Progenitor cell of endocrine pancreas (in vitro differentiated cells): ENCODE measurements around the gene HIPK2. TPM values are rescaled to one million over a fixed set of nuclear protein-coding genes. Genes with fewer than 3 reads are reported as not detected.

Experiments used
- DNase-seq: peaks from one replicate; pipeline ENCODE4 v3.0.0; 2021; ENCODE audit warnings: low spot score; ENCODE audit not compliant: unreplicated experiment
- H3K27ac Mint-ChIP-seq: 2 replicates; pipeline ENCODE4 v1.8.0; 2021; ENCODE audit warnings: mild to moderate bottlenecking, moderate library complexity, mixed read lengths
- H3K27me3 Mint-ChIP-seq: 2 replicates; pipeline ENCODE4 v1.8.0; 2021; ENCODE audit warnings: mixed read lengths
- H3K36me3 Mint-ChIP-seq: 2 replicates; pipeline ENCODE4 v1.8.0; 2022; ENCODE audit warnings: mixed read lengths; ENCODE audit not compliant: insufficient read depth
- H3K4me1 Mint-ChIP-seq: 2 replicates; pipeline ENCODE4 v1.8.0; 2021; ENCODE audit warnings: low read depth, mixed read lengths
- H3K4me3 Mint-ChIP-seq: 2 replicates; pipeline ENCODE4 v1.8.0; 2021; ENCODE audit warnings: low read depth, mild to moderate bottlenecking, moderate library complexity, mixed read lengths
- H3K9me3 Mint-ChIP-seq: 2 replicates; pipeline ENCODE4 v1.8.0; 2021; ENCODE audit warnings: low read depth, mixed read lengths
- total RNA-seq: library from RNA; stranded (reverse); gene quantifications from 2 replicates; pipeline ENCODE4 v1.2.1, GENCODE V29; 2021
- TF ChIP-seq, protein P1 (sequence below): fragments of 200-600 bp; sonication (generic); IDR thresholded peaks from one replicate; pipeline ENCODE4 v1.5.0; 2021; ENCODE audit warnings: antibody characterized with exemption, mild to moderate bottlenecking; ENCODE audit not compliant: unreplicated experiment

HIPK2 gene
- total RNA-seq, 1 donor from 2014 or later, result 146 TPM

DNA sequence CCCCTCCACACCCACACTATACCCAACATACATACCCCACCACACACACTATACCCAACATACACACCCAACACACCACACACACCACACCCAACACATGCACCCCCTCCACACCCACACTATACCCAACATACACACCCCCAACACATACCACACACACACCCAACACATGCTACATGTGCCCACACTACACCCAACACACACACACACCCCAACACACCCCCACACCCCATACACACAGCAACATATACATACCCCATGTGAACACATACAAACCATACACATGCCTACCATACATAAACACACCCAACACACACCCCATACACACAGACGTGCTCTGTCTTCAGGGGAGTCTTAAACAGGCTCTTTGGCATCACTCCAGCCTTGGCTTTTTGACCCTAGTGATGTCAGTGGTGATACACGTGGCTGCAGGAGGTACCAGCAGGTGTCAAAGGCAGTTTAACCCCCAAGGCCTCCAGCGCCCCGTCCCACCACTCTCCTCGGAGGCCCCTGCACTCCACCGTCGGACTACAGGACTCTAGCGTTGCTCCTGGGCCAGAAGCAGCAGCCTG, 73.4 kb downstream of the HIPK2 start:
- TF ChIP-seq, protein P1, sequence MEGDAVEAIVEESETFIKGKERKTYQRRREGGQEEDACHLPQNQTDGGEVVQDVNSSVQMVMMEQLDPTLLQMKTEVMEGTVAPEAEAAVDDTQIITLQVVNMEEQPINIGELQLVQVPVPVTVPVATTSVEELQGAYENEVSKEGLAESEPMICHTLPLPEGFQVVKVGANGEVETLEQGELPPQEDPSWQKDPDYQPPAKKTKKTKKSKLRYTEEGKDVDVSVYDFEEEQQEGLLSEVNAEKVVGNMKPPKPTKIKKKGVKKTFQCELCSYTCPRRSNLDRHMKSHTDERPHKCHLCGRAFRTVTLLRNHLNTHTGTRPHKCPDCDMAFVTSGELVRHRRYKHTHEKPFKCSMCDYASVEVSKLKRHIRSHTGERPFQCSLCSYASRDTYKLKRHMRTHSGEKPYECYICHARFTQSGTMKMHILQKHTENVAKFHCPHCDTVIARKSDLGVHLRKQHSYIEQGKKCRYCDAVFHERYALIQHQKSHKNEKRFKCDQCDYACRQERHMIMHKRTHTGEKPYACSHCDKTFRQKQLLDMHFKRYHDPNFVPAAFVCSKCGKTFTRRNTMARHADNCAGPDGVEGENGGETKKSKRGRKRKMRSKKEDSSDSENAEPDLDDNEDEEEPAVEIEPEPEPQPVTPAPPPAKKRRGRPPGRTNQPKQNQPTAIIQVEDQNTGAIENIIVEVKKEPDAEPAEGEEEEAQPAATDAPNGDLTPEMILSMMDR, result no peak
- peaks cover 13% of the 10 kb centered on the region for H3K4me1 Mint-ChIP-seq
- DNase-seq, result no peak
- no peak overlapping the region for H3K27ac Mint-ChIP-seq
- H3K9me3 Mint-ChIP-seq, result no peaks in the 10 kb centered on the region
- no peak overlapping the region for H3K4me3 Mint-ChIP-seq
- H3K36me3 Mint-ChIP-seq, result peaks cover 13% of the 10 kb centered on the region
- no peaks in the 10 kb centered on the region for H3K27me3 Mint-ChIP-seq

DNA sequence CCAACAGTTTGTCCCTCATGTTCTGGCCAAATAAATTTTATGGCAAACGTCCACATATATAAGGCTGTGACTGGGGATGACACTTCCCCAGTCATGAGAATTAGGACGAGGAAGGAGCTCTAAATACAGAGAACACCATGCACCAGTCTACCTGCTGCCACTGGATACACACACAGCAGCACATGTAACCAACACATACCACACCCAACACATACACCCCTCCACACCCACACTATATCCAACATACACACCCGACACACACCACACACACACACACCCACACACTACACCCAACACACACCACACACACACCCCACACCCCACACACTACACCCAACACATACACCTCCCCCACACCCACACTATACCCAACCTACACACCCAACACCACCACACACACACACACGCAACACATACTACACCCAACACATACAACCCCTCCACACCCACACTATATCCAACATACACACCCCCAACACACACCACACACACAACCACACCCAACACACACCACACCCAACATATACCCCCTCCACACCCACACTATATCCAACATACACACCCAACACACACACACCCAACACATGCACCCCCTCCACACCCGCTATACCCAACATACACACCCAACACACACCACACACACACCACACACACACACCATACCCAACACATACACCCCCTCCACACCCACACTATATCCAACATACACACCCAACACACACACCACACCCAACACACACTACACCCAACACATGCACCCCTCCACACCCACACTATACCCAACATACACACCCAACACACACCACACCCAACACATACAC, 74.1 kb downstream of the HIPK2 start:
- Mint-ChIP-seq H3K4me1 (peaks cover 11% of the 10 kb centered on the region), H3K9me3 (no peaks in the 10 kb centered on the region), H3K36me3 (peaks cover 13% of the 10 kb centered on the region), H3K4me3 (no peak overlapping the region), H3K27ac (peak overlapping the region; percentile 49), H3K27me3 (no peaks in the 10 kb centered on the region)
- no peak for DNase-seq
- TF ChIP-seq, protein P1, result no peak

DNA sequence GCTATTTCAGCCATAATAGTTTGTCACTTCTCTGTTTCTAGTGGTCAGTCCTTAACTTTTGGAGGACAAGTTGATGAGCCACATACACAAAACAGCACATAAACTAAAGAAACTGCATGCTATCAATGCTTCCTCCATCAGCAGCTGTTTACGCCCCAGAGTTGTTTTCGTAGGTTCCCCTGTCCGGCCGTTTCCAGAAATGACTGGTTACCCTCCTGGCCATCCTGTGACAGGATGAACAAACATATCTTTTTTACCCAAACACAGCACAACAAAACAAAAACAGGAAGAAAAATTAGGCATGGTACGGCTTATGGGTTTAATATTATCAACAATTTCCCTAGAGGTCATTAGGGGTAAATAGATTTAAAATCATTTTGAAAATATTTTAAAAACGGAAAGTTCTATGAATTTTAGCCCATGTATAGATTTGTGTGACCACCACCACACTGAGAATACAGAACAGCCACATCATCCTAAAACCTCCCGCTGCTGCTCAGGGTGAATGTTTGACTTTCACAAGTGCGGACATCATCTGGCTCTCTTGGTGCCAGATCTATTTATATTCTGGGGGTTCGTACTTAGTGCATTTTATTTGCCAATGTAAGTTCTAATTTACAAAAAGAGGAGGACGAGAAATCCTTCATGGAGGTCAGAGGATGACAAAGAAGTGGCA, 74.8 kb downstream of the HIPK2 start:
- Mint-ChIP-seq H3K27me3 (no peaks in the 10 kb centered on the region), H3K27ac (peak overlapping the region; percentile 49), H3K36me3 (peaks cover 13% of the 10 kb centered on the region), H3K4me1 (peaks cover 13% of the 10 kb centered on the region), H3K9me3 (no peaks in the 10 kb centered on the region), H3K4me3 (no peak overlapping the region)
- TF ChIP-seq, protein P1, result no peak
- DNase-seq, result no peak

DNA sequence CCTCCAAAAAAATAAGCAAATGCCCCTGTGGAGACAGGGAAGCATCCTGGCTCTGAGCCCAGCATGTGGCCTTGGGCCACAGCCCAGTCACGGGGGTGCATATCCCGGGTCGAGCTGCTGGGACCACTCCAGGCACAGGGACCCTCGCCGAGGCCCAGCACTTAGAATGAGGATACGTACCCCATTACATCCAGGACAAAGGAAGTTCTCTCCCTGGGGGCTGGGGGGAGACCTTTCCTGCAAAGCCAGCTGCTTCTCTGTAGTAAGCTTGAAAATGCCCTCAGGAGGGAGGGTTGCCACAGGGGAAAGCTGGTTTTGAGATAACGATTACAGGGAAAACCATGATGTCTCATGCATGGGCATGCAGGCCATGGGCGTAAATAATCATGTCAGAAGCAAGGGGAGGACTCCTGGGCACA, 75.5 kb downstream of the HIPK2 start:
- no peaks in the 10 kb centered on the region for H3K9me3 Mint-ChIP-seq
- no peak overlapping the region for H3K27ac Mint-ChIP-seq
- no peaks in the 10 kb centered on the region for H3K27me3 Mint-ChIP-seq
- TF ChIP-seq, protein P1, result no peak
- no peak overlapping the region for H3K4me3 Mint-ChIP-seq
- DNase-seq, result no peak
- H3K36me3 Mint-ChIP-seq, result peaks cover 10% of the 10 kb centered on the region
- H3K4me1 Mint-ChIP-seq, result peaks cover 10% of the 10 kb centered on the region

DNA sequence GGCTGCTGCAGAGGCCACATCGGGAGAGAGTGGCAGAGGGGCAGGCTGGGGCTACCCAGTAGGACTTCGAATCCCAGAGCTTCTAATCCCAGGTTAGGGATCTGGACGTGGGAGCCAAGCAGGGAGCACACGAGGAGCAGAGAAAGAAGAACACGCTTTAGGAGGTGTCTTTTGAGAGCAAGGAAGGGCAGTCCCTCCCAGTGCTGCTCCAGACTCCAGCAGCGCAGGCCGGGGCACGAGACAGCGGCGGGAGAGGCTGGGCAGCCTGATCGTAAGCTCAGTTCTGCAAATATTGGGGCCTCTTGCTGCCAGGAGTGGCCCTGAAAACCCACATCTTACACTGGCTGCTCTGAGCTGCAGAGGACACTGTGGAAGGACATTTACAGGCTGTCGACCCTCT, 75.9 kb downstream of the HIPK2 start:
- Mint-ChIP-seq H3K4me3 (no peak overlapping the region), H3K4me1 (peaks cover 14% of the 10 kb centered on the region), H3K9me3 (no peaks in the 10 kb centered on the region), H3K27me3 (no peaks in the 10 kb centered on the region), H3K27ac (peak overlapping the region; percentile 62), H3K36me3 (peaks cover 10% of the 10 kb centered on the region)
- no peak for DNase-seq
- TF ChIP-seq, protein P1, result no peak
